ENCODE measurements around the gene RXRA.

RXRA gene

GRCh38 chr9:134437403-134438194 lies 111.3 kb downstream of the RXRA start:
- DNase-seq = no peak

- no peak for DNase-seq
Observed at GRCh38 chr9:134438195-134438788, 112.0 kb downstream of the RXRA start.

- DNase-seq = no peak
Observed at GRCh38 chr9:134439368-134439784, 113.1 kb downstream of the RXRA start.

- no peak for DNase-seq
Observed at GRCh38 chr9:134440636-134441226, 114.5 kb downstream of the RXRA start.

- DNase-seq = no peak
Observed at GRCh38 chr9:134441227-134442084, 115.2 kb downstream of the RXRA start.

- DNase-seq = no peak
Observed at GRCh38 chr9:134442085-134442474, 115.8 kb downstream of the RXRA start.

GRCh38 chr9:134442486-134443173 lies 116.4 kb downstream of the RXRA start:
- no peak for DNase-seq

GRCh38 chr9:134443174-134444037 lies 117.2 kb downstream of the RXRA start:
- peak; percentile 89 for DNase-seq

GRCh38 chr9:134444038-134444315 lies 117.7 kb downstream of the RXRA start:
- DNase-seq = no peak

GRCh38 chr9:134445000-134445399 lies 118.7 kb downstream of the RXRA start:
- DNase-seq = no peak

GRCh38 chr9:134449180-134449916 lies 123.1 kb downstream of the RXRA start:
- peak; percentile 77 for DNase-seq

GRCh38 chr9:134451700-134452458 lies 125.6 kb downstream of the RXRA start:
- no peak for DNase-seq

- no peak for DNase-seq
Observed at GRCh38 chr9:134452728-134453127, 126.5 kb downstream of the RXRA start.

- no peak for DNase-seq
Observed at GRCh38 chr9:134453776-134454475, 127.7 kb downstream of the RXRA start.

GRCh38 chr9:134454476-134454857 lies 128.2 kb downstream of the RXRA start:
- no peak for DNase-seq

- DNase-seq = no peak
Observed at GRCh38 chr9:134455021-134455471, 128.8 kb downstream of the RXRA start.

GRCh38 chr9:134455537-134455933 lies 129.3 kb downstream of the RXRA start:
- no peak for DNase-seq

GRCh38 chr9:134455934-134456755 lies 129.9 kb downstream of the RXRA start:
- peak; percentile 46 for DNase-seq
